NB4 (cell line): ENCODE measurements around the gene C1QTNF3.
"Not testable (repeated sequence)": the region's sequence is repeated elsewhere in the genome, so short reads cannot be mapped to it uniquely, and the experiment has no call there.

Source experiments
- CTCF ChIP-seq: IDR thresholded peaks from one replicate; pipeline ENCODE4 v1.5.1; 2012; ENCODE audit warnings: low read depth, low read length
- MAX ChIP-seq: IDR thresholded peaks from 2 replicates; pipeline ENCODE4 v1.6.1; 2011; ENCODE audit warnings: low read depth, low read length

- TF ChIP-seq MAX, CTCF: not testable (repeated sequence)
These were observed 12.4 kb downstream of the C1QTNF3 start for GRCh38 chr5:34030585-34030984.
